HepG2 (cell line): ENCODE data around the gene UCKL1. TPM values are rescaled to one million over a fixed set of nuclear protein-coding genes. Genes with fewer than 3 reads are reported as not detected.
A peak's percentile ranks its signal among the peaks of the same experiment; 100 is the strongest.

Experiments
- ATF3 ChIP-seq: sonication (generic); formaldehyde crosslinking; IDR thresholded peaks from 2 replicates; pipeline ENCODE4 v1.4.0; 2020; ENCODE audit warnings: missing genetic modification reagents
- BCLAF1 ChIP-seq: fragments of 450-650 bp; IDR thresholded peaks from 2 replicates; pipeline ENCODE4 v1.6.1; 2017; ENCODE audit warnings: mild to moderate bottlenecking
- ELF1 ChIP-seq: sonication (generic); formaldehyde crosslinking; IDR thresholded peaks from 2 replicates; pipeline ENCODE4 v1.4.0; 2020; ENCODE audit warnings: missing genetic modification reagents
- ELK4 ChIP-seq: sonication (generic); formaldehyde crosslinking; IDR thresholded peaks from 2 replicates; pipeline ENCODE4 v1.9.0; 2021; ENCODE audit warnings: missing genetic modification reagents, borderline replicate concordance
- SMAD1 ChIP-seq: sonication (generic); formaldehyde crosslinking; IDR thresholded peaks from 2 replicates; pipeline ENCODE4 v1.4.0; 2020; ENCODE audit warnings: missing genetic modification reagents, low read depth, mild to moderate bottlenecking, borderline replicate concordance
- SUZ12 ChIP-seq: fragments of 150-350 bp; IDR thresholded peaks from 2 replicates; pipeline ENCODE4 v1.6.1; 2014; ENCODE audit warnings: low read depth, low read length
- TRAFD1 ChIP-seq: sonication (generic); formaldehyde crosslinking; IDR thresholded peaks from 2 replicates; pipeline ENCODE4 v1.5.1; 2020; ENCODE audit warnings: missing genetic modification reagents, mild to moderate bottlenecking, borderline replicate concordance
- ZEB1 ChIP-seq: IDR thresholded peaks from 2 replicates; pipeline ENCODE4 v1.6.1; 2012; ENCODE audit warnings: mild to moderate bottlenecking, low read depth, inconsistent platforms; ENCODE audit not compliant: insufficient replicate concordance
- ZNF615 ChIP-seq: sonication (generic); formaldehyde crosslinking; IDR thresholded peaks from 2 replicates; pipeline ENCODE4 v1.5.0; 2020; ENCODE audit warnings: mild to moderate bottlenecking, missing genetic modification reagents, borderline replicate concordance
- polyA plus RNA-seq, 8 experiments: library from polyadenylated mRNA; depleted of rRNA in 3 of 8; stranded (reverse) in 7 of 8; unstranded in 1 of 8; fragments of >200 nt; fragmentation: Illumina TruSeq in 4 of 8; extraction: Trizol in 4 of 8; gene quantifications; 2 replicates each; pipeline versions ENCODE4 v1.2.1 to v1.2.3, GENCODE V29; 2011 to 2016; ENCODE audit warnings: low read depth in 4 of 8, missing spikeins in 1 of 8, mixed read lengths in 1 of 8; ENCODE audit not compliant: insufficient read depth in 1 of 8
- total RNA-seq, 5 experiments: library from RNA; depleted of rRNA; stranded (reverse); fragments of >200 nt; fragmentation: Illumina TruSeq; extraction: Trizol; gene quantifications; 2 replicates each; pipeline ENCODE4 v1.2.3, GENCODE V29; 2016; ENCODE audit warnings: low read depth in 1 of 5
- TF ChIP-seq, protein P1 (sequence below): sonication (generic); formaldehyde crosslinking; IDR thresholded peaks from 2 replicates; pipeline ENCODE4 v1.4.0; 2020; ENCODE audit warnings: mild to moderate bottlenecking, missing genetic modification reagents
- TF ChIP-seq, protein P2 (sequence below): sonication (generic); formaldehyde crosslinking; IDR thresholded peaks from 2 replicates; pipeline ENCODE4 v1.8.1; 2023; ENCODE audit warnings: mild to moderate bottlenecking, missing genetic modification reagents

Gene UCKL1
- total and polyA plus RNA-seq, 2 of the 13 experiments (the other 11 are each of a cell fraction or from before 2014, with no cell fraction given) = 50.2 to 126 TPM

- TF ChIP-seq, protein P1, sequence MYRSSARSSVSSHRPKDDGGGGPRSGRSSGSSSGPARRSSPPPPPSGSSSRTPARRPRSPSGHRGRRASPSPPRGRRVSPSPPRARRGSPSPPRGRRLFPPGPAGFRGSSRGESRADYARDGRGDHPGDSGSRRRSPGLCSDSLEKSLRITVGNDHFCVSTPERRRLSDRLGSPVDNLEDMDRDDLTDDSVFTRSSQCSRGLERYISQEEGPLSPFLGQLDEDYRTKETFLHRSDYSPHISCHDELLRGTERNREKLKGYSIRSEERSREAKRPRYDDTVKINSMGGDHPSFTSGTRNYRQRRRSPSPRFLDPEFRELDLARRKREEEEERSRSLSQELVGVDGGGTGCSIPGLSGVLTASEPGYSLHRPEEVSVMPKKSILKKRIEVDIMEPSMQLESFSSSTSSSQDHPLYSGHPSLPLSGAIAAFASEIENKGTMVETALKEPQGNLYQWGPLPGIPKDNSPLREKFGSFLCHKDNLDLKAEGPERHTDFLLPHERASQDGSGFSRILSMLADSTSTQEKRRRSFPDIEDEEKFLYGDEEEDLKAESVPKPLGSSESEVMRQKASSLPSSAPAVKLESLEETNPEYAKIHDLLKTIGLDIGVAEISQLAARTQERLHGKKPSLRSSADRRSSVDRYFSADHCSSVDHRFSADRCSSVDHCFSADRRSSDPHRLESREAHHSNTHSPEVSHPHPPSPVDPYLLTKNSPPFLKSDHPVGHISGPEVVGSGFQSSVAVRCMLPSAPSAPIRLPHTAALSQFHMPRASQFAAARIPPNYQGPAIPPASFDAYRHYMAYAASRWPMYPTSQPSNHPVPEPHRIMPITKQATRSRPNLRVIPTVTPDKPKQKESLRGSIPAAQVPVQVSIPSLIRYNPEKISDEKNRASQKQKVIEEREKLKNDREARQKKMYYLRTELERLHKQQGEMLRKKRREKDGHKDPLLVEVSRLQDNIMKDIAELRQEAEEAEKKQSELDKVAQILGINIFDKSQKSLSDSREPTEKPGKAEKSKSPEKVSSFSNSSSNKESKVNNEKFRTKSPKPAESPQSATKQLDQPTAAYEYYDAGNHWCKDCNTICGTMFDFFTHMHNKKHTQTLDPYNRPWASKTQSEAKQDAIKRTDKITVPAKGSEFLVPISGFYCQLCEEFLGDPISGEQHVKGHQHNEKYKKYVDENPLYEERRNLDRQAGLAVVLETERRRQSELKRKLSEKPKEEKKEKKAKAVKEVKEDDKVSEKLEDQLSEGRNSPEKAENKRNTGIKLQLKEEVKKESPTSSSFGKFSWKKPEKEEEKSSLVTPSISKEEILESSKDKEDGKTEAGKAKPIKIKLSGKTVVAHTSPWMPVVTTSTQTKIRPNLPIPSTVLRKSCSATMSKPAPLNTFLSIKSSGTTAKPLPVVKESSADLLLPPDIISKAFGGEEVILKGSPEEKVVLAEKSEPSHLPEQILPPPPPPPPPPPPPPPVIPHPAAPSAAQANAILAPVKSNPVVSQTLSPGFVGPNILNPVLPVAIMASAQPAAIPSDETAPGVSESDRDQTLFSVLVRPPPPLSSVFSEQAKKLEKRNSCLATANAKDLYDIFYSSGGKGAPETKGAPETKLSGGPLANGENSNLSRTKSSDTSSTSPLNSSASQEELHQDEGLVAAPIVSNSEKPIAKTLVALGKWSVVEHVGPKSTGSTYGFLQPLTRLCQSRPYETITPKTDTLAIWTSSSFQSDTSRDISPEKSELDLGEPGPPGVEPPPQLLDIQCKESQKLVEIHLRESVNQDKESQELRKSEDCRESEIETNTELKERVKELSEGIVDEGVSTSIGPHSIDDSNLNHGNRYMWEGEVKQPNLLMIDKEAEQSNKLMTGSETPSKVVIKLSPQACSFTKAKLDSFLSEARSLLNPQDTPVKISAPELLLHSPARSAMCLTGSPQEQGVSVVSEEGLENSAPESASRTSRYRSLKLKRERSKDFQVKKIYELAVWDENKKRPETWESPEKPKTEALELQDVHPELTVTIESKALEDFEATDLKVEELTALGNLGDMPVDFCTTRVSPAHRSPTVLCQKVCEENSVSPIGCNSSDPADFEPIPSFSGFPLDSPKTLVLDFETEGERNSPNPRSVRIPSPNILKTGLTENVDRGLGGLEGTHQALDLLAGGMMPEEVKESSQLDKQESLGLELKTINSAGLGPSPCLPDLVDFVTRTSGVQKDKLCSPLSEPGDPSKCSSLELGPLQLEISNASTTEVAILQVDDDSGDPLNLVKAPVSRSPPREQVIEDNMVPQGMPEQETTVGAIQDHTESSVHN (CRISPR knock-in tag) = no peak; the same call in 1 of the 2 replicates
- TF ChIP-seq ZEB1 = no peak
- TF ChIP-seq SMAD1 (CRISPR knock-in tag) = no peak
- no peak for TF ChIP-seq BCLAF1
- no peak for TF ChIP-seq SUZ12
- peak; percentile 95 for TF ChIP-seq ELF1 (CRISPR knock-in tag)
- no peak for TF ChIP-seq ELK4 (CRISPR knock-in tag)
- no peak; the same call in 1 of the 2 replicates for TF ChIP-seq TRAFD1
- no peak for TF ChIP-seq ATF3 (CRISPR knock-in tag)
- TF ChIP-seq, protein P2, sequence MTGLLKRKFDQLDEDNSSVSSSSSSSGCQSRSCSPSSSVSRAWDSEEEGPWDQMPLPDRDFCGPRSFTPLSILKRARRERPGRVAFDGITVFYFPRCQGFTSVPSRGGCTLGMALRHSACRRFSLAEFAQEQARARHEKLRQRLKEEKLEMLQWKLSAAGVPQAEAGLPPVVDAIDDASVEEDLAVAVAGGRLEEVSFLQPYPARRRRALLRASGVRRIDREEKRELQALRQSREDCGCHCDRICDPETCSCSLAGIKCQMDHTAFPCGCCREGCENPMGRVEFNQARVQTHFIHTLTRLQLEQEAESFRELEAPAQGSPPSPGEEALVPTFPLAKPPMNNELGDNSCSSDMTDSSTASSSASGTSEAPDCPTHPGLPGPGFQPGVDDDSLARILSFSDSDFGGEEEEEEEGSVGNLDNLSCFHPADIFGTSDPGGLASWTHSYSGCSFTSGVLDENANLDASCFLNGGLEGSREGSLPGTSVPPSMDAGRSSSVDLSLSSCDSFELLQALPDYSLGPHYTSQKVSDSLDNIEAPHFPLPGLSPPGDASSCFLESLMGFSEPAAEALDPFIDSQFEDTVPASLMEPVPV = peak; percentile 84
- no peak for TF ChIP-seq ZNF615 (CRISPR knock-in tag)
Measured at GRCh38 chr20:63896264-63897105, 59.7 kb downstream of the UCKL1 start (continued).
